Upper lobe of left lung (tissue), 6 donors: Measurements from ENCODE around the gene ZG16. TPM values are rescaled to one million over a fixed set of nuclear protein-coding genes. Genes with fewer than 3 reads are reported as not detected.
"Not testable (repeated sequence)": the region's sequence is repeated elsewhere in the genome, so short reads cannot be mapped to it uniquely, and the experiment has no call there.

Source experiments
- ATAC-seq, 2 donors: fragments of 200-7000 bp; cut with Tn5 transposase; one replicate each; pipeline ENCODE4 v1.9.1; 2022; ENCODE audit warnings: mild to moderate bottlenecking in 2 of 2, moderate library complexity in 2 of 2; ENCODE audit not compliant: low FRiP score in 2 of 2
- DNase-seq, 2 donors: peaks; one replicate each; pipeline ENCODE4 v3.0.0-alpha.2; 2019 to 2020
- H3K27ac ChIP-seq, 4 donors: fragments of 200-600 bp; sonication (generic); one replicate each; pipeline ENCODE4 v1.5.1; 2016 to 2019
- H3K27me3 ChIP-seq, 4 donors: fragments of 200-600 bp; sonication (generic); one replicate each; pipeline ENCODE4 v1.5.1; 2017 to 2019
- H3K36me3 ChIP-seq, 4 donors: fragments of 200-600 bp; sonication (generic); one replicate each; pipeline ENCODE4 v1.5.1; 2016 to 2019
- H3K4me1 ChIP-seq, 4 donors: fragments of 200-600 bp; sonication (generic); one replicate each; pipeline ENCODE4 v1.5.1; 2018 to 2019
- H3K4me3 ChIP-seq, 4 donors: fragments of 200-600 bp; sonication (generic); one replicate each; pipeline ENCODE4 v1.5.1; 2017 to 2019; ENCODE audit warnings: mild to moderate bottlenecking in 2 of 4, moderate library complexity in 1 of 4
- H3K9me3 ChIP-seq, 4 donors: fragments of 200-600 bp; sonication (generic); one replicate each; pipeline ENCODE4 v1.5.1; 2018 to 2019
- CTCF ChIP-seq, 6 experiments: fragments of 450-650 bp in 4 of 6; fragments of 200-600 bp in 2 of 6; sonication (generic) in 2 of 6; IDR thresholded peaks; one replicate each; pipeline ENCODE4 v1.5.1; 2016 to 2019; ENCODE audit warnings: antibody characterized with exemption in 6 of 6
- EP300 ChIP-seq, 4 donors: sonication (generic); formaldehyde crosslinking; IDR thresholded peaks; one replicate each; pipeline ENCODE4 v1.5.1; 2017; ENCODE audit warnings: antibody characterized with exemption in 4 of 4, control low read depth in 2 of 4
- POLR2A ChIP-seq, 4 donors: fragments of 450-650 bp; IDR thresholded peaks; one replicate each; pipeline ENCODE4 v1.5.1; 2016 to 2017; ENCODE audit warnings: antibody characterized with exemption in 4 of 4, mild to moderate bottlenecking in 2 of 4
- POLR2AphosphoS5 ChIP-seq, 2 donors: sonication (generic); formaldehyde crosslinking; IDR thresholded peaks; one replicate each; pipeline ENCODE4 v1.5.1; 2017; ENCODE audit warnings: antibody characterized with exemption in 2 of 2
- WGBS, 2 donors: methylation state at CpG; one replicate each; pipeline ENCODE4 v1.1.5; 2017 to 2018; 5-methylcytosine and 5-hydroxymethylcytosine counted together
- total RNA-seq, 6 donors: library from RNA; depleted of rRNA in 4 of 6; stranded (reverse); fragments of >200 nt in 4 of 6; gene quantifications; one replicate each; pipeline versions ENCODE4 v1.1.0 to v1.2.1, GENCODE V29; 2016 to 2021
- donor health status: DM: no; HTN: no; CAD: no; lungs with moderate emphysema.
- donor health status: DM: no; HTN: yes; CAD: no; lungs with severe emphysema.

ZG16 gene
- total RNA-seq, 6 donors from 2014 or later = 0.11 TPM; not detected in 5

DNA sequence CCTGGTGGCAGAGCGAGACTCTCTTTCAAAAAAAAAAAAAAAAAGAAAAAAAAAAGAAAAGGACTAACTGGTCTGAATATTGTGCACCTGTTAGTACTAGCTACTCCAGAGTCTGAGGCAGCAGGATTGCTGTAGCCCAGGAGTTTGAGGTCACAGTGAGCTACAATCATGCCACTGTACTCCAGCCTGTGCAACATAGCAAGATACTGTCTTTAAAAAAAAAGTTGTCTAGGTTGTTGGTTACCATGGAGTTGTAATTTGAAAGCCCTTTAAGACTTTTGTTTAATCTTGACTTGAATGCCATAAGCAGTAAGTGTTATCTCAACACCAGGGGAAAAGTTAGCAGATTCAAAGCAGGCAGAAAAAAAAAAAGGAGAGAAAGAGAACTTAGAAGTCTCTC is 21.4 kb upstream of the ZG16 start:
- Histone ChIP-seq H3K4me1 (peaks cover 0 to 16% (median 8%) of the 10 kb centered on the region in 4 donors), H3K36me3 (no peaks in the 10 kb centered on the region), H3K27ac (no peak overlapping the region), H3K9me3 (no peaks in the 10 kb centered on the region), H3K4me3 (no peak overlapping the region), H3K27me3 (no peaks in the 10 kb centered on the region)
- DNase-seq (no peak), ATAC-seq (no peak)
- no peak for TF ChIP-seq POLR2AphosphoS5 (IDR thresholded peaks at IDR 0.05)
- TF ChIP-seq POLR2A (IDR thresholded peaks at IDR 0.05) = no peak
- TF ChIP-seq CTCF (IDR thresholded peaks at IDR 0.05) = no peak
- no peak for TF ChIP-seq EP300 (IDR thresholded peaks at IDR 0.05)
- WGBS, 2 donors = 85 to 86% methylated on average over 1 of the region's 1 CpG

GRCh38 chr16:29757086-29757485 is 21.0 kb upstream of the ZG16 start:
- peaks cover 0 to 16% (median 8%) of the 10 kb centered on the region in 4 donors for H3K4me1 ChIP-seq
- H3K9me3 ChIP-seq, H3K27me3 ChIP-seq, ATAC-seq, H3K4me3 ChIP-seq, H3K27ac ChIP-seq, H3K36me3 ChIP-seq, DNase-seq: not testable (repeated sequence)
- 77 to 84% methylated on average over 8 of the region's 8 CpGs for WGBS, 2 donors

GRCh38 chr16:29757950-29758466 is 20.0 kb upstream of the ZG16 start:
- Histone ChIP-seq H3K27ac (peak overlapping the region in 1 of 4 donors; percentile 22), H3K4me1 (peaks cover 0 to 16% (median 8%) of the 10 kb centered on the region in 4 donors), H3K27me3 (no peaks in the 10 kb centered on the region), H3K36me3 (no peaks in the 10 kb centered on the region), H3K9me3 (no peaks in the 10 kb centered on the region), H3K4me3 (no peak overlapping the region)
- TF ChIP-seq CTCF (IDR thresholded peaks at IDR 0.05) (no peak), POLR2AphosphoS5 (IDR thresholded peaks at IDR 0.05) (no peak), POLR2A (IDR thresholded peaks at IDR 0.05) (no peak), EP300 (IDR thresholded peaks at IDR 0.05) (no peak)
- WGBS, 2 donors = 65 to 66% methylated on average over 6 of the region's 6 CpGs
- DNase-seq (no peak), ATAC-seq (peak in 1 of 2 donors; percentile 57)

DNA sequence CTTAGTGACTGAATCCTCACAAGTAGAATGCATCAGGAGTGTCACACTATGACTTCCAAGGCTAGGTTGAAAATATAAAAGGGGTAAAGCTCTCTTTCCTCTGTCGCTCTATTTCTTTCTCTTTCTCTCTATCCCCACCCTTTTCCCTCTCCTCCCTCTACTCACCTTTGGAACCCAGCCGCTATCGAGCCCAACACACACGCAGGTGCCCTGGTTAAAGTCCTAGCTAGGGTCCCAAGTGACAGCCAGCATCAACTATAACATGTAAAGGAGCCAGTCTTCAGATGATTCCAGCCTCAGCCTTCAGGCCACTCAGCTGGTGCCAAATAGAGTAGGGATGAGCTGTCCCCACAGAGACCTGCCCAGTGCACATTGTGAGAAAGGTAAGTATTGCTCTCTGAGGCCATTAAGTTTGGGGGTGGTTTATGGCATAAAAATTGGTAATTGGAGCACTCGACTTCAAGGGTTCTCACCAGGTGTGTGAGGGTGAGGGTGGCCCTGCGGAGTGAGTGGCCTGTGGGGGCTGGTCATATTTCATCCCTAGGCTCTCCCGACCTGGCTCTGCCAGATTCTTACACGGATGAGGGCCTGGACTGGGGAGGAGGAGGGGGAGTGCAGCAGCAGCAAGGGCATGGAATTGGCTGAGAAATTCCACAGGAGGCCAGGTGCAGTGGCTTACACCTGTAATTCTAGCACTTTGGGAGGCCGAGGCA is 17.3 kb upstream of the ZG16 start:
- H3K4me3 ChIP-seq = no peak overlapping the region
- H3K27ac ChIP-seq = no peak overlapping the region
- no peaks in the 10 kb centered on the region for H3K27me3 ChIP-seq
- ATAC-seq (no peak), DNase-seq (peak in 1 of 2 donors; percentile 61)
- 63 to 74% methylated on average over 9 of the region's 9 CpGs for WGBS, 2 donors
- no peak for TF ChIP-seq POLR2A (IDR thresholded peaks at IDR 0.05)
- no peak for TF ChIP-seq POLR2AphosphoS5 (IDR thresholded peaks at IDR 0.05)
- TF ChIP-seq CTCF (IDR thresholded peaks at IDR 0.05) = no peak
- no peak for TF ChIP-seq EP300 (IDR thresholded peaks at IDR 0.05)
- no peaks in the 10 kb centered on the region for H3K9me3 ChIP-seq
- no peaks in the 10 kb centered on the region for H3K36me3 ChIP-seq
- H3K4me1 ChIP-seq = peaks cover 0 to 19% (median 8%) of the 10 kb centered on the region in 4 donors

DNA sequence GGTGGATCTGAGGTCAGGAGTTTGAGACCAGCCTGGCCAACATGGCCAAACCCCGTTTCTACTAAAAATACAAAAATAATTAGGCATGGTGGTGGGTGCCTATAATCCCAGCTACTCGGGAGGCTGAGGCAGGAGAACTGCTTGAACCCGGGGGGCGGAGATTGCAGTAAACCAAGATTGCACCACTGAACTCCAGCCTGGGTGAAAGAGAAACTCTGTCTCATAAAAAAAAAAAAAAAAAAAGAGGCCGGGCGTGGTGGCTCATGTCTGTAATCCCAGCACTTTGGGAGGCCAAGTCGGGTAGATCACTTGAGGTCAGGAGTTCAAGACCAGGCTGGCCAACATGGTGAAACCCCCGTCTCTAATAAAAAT is 16.8 kb upstream of the ZG16 start:
- not testable (repeated sequence) for H3K4me3 ChIP-seq, H3K36me3 ChIP-seq, H3K9me3 ChIP-seq, H3K27ac ChIP-seq, DNase-seq, H3K27me3 ChIP-seq, ATAC-seq
- WGBS, 2 donors = 66 to 72% methylated on average over 7 to 8 of the region's 8 CpGs
- H3K4me1 ChIP-seq = peaks cover 0 to 19% (median 8%) of the 10 kb centered on the region in 4 donors

- DNase-seq (no peak), ATAC-seq (no peak)
- no peaks in the 10 kb centered on the region for H3K27me3 ChIP-seq
- H3K36me3 ChIP-seq = no peaks in the 10 kb centered on the region
- H3K27ac ChIP-seq = no peak overlapping the region
- no peaks in the 10 kb centered on the region for H3K9me3 ChIP-seq
- no peak for TF ChIP-seq CTCF (IDR thresholded peaks at IDR 0.05)
- no peak for TF ChIP-seq EP300 (IDR thresholded peaks at IDR 0.05)
- TF ChIP-seq POLR2A (IDR thresholded peaks at IDR 0.05) = no peak
- TF ChIP-seq POLR2AphosphoS5 (IDR thresholded peaks at IDR 0.05) = no peak
- 78 to 87% methylated on average over 6 of the region's 6 CpGs for WGBS, 2 donors
- no peak overlapping the region for H3K4me3 ChIP-seq
- H3K4me1 ChIP-seq = peaks cover 0 to 19% (median 8%) of the 10 kb centered on the region in 4 donors
Observed at GRCh38 chr16:29761882-29762281, 16.2 kb upstream of the ZG16 start.
